Muscle layer of colon (tissue), 2 donors: ENCODE results near the gene RAB22A.

Source experiments
- H3K27ac ChIP-seq: one replicate; pipeline ENCODE4 v1.7.0; 2013; ENCODE audit warnings: low read depth, mild to moderate bottlenecking, low read length, moderate library complexity
- H3K27me3 ChIP-seq, 2 donors: one replicate each; pipeline ENCODE4 v1.7.0; 2013; ENCODE audit warnings: low read length in 2 of 2, mild to moderate bottlenecking in 2 of 2; ENCODE audit not compliant: insufficient read depth in 2 of 2, control insufficient read depth in 1 of 2
- H3K36me3 ChIP-seq: one replicate; pipeline ENCODE4 v1.7.0; 2013; ENCODE audit warnings: mild to moderate bottlenecking, low read length; ENCODE audit not compliant: insufficient read depth
- H3K4me1 ChIP-seq: one replicate; pipeline ENCODE4 v1.7.0; 2013; ENCODE audit warnings: mild to moderate bottlenecking, low read length; ENCODE audit not compliant: insufficient read depth
- H3K4me3 ChIP-seq, 2 donors: one replicate each; pipeline ENCODE4 v1.7.0; 2013; ENCODE audit warnings: low read length in 2 of 2, low read depth in 1 of 2, mild to moderate bottlenecking in 1 of 2, moderate library complexity in 1 of 2
- H3K9ac ChIP-seq: one replicate; pipeline ENCODE4 v1.7.0; 2013; ENCODE audit warnings: low read length
- H3K9me3 ChIP-seq: one replicate; pipeline ENCODE4 v1.7.0; 2013; ENCODE audit warnings: mild to moderate bottlenecking, low read length
- donor health status: abdominal sarcoma.
- donor health status: Adenocarcinoma of cecum.

The RAB22A gene

DNA sequence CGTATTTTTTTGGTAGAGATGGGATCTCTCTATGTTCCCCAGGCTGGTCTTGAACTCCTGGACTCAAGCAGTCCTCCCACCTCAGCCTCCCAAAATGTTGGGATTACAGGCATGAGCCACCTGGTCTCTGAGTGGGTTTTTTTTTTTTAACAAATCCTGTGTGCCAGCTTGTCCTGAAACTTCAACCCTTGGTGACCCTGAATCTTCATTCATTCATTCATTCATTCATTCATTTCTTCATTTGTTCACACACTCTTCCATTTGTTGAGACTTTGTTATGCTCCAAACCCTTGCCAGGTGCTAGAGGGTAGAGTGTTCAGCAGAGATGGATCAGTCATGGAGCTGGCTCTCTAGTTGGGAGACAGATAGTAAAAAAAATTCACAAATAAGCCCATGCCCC is 67.5 kb downstream of the RAB22A start:
- no peaks in the 10 kb centered on the region for H3K36me3 ChIP-seq
- H3K4me3 ChIP-seq: no peak overlapping the region
- no peak overlapping the region for H3K27ac ChIP-seq
- H3K9ac ChIP-seq: no peak overlapping the region
- H3K4me1 ChIP-seq: no peaks in the 10 kb centered on the region
- no peaks in the 10 kb centered on the region for H3K27me3 ChIP-seq
- H3K9me3 ChIP-seq: no peaks in the 10 kb centered on the region

DNA sequence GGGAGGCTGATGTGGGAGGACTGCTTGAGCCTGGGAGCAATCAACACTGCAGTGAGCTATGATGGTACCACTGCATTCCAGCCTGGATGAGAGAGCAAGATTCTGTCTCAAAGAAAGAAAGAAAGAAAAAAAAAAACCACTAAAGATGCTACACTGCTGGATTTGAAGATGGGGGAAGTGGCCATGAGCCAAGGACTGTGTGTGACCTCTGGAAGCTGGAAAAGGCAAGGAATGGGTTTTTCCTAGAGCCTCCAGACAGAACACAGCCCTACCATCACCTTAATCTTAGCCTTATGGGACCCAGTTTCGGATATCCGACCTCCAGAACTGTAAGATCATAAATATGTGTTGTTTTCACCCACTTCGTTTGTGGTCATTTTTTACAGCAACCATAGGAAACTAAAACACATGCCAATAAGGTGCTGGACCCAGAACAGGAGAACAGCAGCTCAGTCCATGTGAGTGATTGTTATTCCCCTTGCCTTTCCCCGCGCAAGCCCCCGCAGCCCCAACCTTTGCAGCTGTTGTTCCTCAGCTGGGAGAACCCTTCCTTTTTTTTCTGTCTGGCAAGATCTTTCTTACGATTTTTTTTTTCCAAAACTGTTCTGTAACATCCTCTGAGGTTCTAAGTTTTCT is 68.4 kb downstream of the RAB22A start:
- no peaks in the 10 kb centered on the region for H3K4me1 ChIP-seq
- no peak overlapping the region for H3K4me3 ChIP-seq
- H3K9me3 ChIP-seq: no peaks in the 10 kb centered on the region
- H3K9ac ChIP-seq: no peak overlapping the region
- no peaks in the 10 kb centered on the region for H3K36me3 ChIP-seq
- H3K27ac ChIP-seq: no peak overlapping the region
- no peaks in the 10 kb centered on the region for H3K27me3 ChIP-seq

- Histone ChIP-seq H3K27ac (no peak overlapping the region), H3K4me1 (no peaks in the 10 kb centered on the region), H3K9me3 (no peaks in the 10 kb centered on the region), H3K4me3 (no peak overlapping the region), H3K9ac (no peak overlapping the region), H3K36me3 (no peaks in the 10 kb centered on the region), H3K27me3 (no peaks in the 10 kb centered on the region)
Observed at GRCh38 chr20:58378704-58379103, 69.2 kb downstream of the RAB22A start.

GRCh38 chr20:58381627-58382026 is 72.1 kb downstream of the RAB22A start:
- Histone ChIP-seq H3K27me3 (no peaks in the 10 kb centered on the region), H3K36me3 (no peaks in the 10 kb centered on the region), H3K4me1 (no peaks in the 10 kb centered on the region), H3K9ac (no peak overlapping the region), H3K4me3 (no peak overlapping the region), H3K9me3 (no peaks in the 10 kb centered on the region), H3K27ac (no peak overlapping the region)

- Histone ChIP-seq H3K36me3 (no peaks in the 10 kb centered on the region), H3K27me3 (no peaks in the 10 kb centered on the region), H3K4me1 (no peaks in the 10 kb centered on the region), H3K27ac (no peak overlapping the region), H3K9ac (no peak overlapping the region), H3K4me3 (no peak overlapping the region), H3K9me3 (no peaks in the 10 kb centered on the region)
Observed at GRCh38 chr20:58382096-58382495, 72.6 kb downstream of the RAB22A start.

GRCh38 chr20:58384821-58385220 is 75.3 kb downstream of the RAB22A start:
- no peak overlapping the region for H3K9ac ChIP-seq

DNA sequence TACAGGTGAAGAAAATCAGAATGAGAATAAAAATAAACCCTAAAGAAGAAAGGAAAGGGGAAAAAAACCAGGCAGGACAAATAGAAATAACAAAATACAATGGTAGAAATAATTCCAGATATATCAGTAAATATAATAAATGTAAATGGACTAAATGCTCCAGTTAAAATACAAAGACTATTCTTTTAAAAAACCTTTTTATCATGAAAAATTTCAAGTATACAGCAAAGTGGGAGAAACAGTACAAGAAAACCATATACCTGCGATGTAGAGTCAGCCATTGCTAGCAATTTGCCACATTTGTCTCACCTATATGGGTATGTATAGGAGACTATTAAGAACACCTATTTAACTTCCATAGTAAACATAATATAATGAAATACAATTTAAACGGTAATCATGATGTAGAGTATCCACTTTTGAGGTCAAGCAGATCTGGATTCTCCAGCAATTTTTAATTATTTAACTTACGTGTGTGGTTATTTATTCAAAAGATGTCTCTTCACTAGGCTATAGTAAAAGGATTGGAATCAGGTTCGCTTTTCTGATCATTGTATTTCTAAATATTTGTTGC is 78.6 kb downstream of the RAB22A start:
- H3K9me3 ChIP-seq: no peaks in the 10 kb centered on the region
- no peak overlapping the region for H3K27ac ChIP-seq
- H3K36me3 ChIP-seq: peaks cover 11% of the 10 kb centered on the region
- H3K27me3 ChIP-seq: no peaks in the 10 kb centered on the region
- peaks cover 32% of the 10 kb centered on the region for H3K4me1 ChIP-seq
- H3K9ac ChIP-seq: no peak overlapping the region
- H3K4me3 ChIP-seq: peak overlapping the region in 1 of 2 donors; percentile 99

More at GRCh38 chr20:58384821-58385220, 75.3 kb downstream of the RAB22A start:
- Histone ChIP-seq H3K4me1 (peaks cover 2% of the 10 kb centered on the region), H3K27me3 (no peaks in the 10 kb centered on the region), H3K27ac (no peak overlapping the region), H3K4me3 (no peak overlapping the region), H3K9me3 (no peaks in the 10 kb centered on the region), H3K36me3 (no peaks in the 10 kb centered on the region)

DNA sequence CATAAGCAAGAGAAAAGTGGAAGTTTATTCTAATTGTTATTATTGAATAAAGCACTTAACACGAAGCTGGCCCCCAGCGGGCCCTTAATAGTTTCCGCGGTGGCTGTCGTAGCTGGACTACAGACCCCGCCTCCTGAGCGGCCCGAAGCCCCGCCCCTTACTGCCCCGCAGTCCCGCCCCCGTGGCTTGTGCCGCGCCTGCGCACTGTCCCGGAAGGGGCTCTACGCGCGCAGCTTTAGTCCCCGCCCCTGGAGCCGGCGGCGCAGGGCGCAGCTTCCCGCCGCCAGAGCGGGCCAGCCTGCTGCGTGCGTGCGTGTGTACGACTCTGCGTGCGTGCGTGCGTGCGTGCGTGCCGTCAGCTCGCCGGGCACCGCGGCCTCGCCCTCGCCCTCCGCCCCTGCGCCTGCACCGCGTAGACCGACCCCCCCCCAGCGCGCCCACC is 79.4 kb downstream of the RAB22A start, which contains the start of gene VAPB:
Gene VAPB, plus strand, starts transcription at position 348 of the 442 bp plus-strand sequence. CDS start 231 bp downstream, outside the sequence.
- H3K36me3 ChIP-seq: peaks cover 11% of the 10 kb centered on the region
- H3K9ac ChIP-seq: peak within 1 kb of the TSS; percentile 90
- peak within 1 kb of the TSS; percentile 92 to 99 for H3K4me3 ChIP-seq
- no peaks in the 10 kb centered on the region for H3K9me3 ChIP-seq
- H3K27ac ChIP-seq: peak within 1 kb of the TSS; percentile 97
- peaks cover 32% of the 10 kb centered on the region for H3K4me1 ChIP-seq
- no peaks in the 10 kb centered on the region for H3K27me3 ChIP-seq

DNA sequence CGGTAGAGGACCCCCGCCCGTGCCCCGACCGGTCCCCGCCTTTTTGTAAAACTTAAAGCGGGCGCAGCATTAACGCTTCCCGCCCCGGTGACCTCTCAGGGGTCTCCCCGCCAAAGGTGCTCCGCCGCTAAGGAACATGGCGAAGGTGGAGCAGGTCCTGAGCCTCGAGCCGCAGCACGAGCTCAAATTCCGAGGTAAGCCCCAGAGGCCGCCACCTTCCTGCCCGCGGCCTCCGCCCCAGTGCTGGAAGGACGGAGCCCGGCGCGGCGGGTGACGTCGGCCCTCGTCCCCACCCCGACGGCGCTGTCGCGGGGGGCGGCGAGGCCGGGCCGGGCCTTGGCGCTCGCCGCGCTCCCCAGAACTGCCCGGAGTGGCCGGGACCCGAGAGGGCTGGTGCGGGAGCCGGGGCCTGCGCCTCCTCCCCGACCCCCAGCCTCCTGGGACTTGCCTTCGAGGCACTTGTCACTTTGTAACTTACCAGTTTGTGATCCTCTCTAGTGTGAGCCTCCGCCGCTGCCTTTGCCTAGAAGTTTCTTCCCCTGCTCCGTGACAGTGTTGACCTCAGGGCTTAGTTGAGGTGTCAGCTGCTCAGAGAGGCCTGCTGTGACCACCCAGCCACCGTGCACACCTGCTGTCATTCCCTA is 79.9 kb downstream of the RAB22A start:
- Histone ChIP-seq H3K36me3 (peaks cover 11% of the 10 kb centered on the region), H3K4me1 (peaks cover 32% of the 10 kb centered on the region), H3K27me3 (no peaks in the 10 kb centered on the region), H3K9ac (peak overlapping the region; percentile 90), H3K4me3 (peak overlapping the region; percentile 92 to 99), H3K27ac (peak overlapping the region; percentile 97), H3K9me3 (no peaks in the 10 kb centered on the region)

- Histone ChIP-seq H3K9me3 (no peaks in the 10 kb centered on the region), H3K9ac (peak overlapping the region; percentile 90), H3K27me3 (no peaks in the 10 kb centered on the region), H3K4me1 (peaks cover 32% of the 10 kb centered on the region), H3K27ac (peak overlapping the region; percentile 97), H3K36me3 (peaks cover 11% of the 10 kb centered on the region), H3K4me3 (peak overlapping the region; percentile 92 to 99)
Observed at GRCh38 chr20:58389968-58390658, 80.6 kb downstream of the RAB22A start.

DNA sequence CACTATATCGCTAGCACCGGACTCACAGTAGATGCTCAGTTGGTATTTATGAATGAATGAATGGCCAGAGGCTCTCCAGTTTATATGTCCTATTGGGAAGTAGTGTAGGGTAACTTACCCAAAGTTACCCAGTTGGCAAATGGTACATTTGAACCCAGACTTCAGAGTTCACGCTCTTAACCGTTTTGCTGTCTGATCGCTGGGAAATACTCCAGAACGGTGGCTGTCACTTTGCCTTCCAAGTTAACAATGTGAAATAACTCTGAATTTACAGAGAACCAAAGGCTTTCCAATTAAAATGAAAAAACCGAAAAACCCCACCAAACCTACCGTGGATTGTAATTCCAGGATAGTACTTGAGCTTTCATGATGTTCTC is 81.1 kb downstream of the RAB22A start:
- Histone ChIP-seq H3K27me3 (no peaks in the 10 kb centered on the region), H3K4me1 (peaks cover 32% of the 10 kb centered on the region), H3K36me3 (peaks cover 11% of the 10 kb centered on the region), H3K9ac (no peak overlapping the region), H3K27ac (no peak overlapping the region), H3K4me3 (peak overlapping the region in 1 of 2 donors; percentile 92), H3K9me3 (no peaks in the 10 kb centered on the region)
